Breast epithelium (tissue), 3 donors: ENCODE results near the gene EIF2A.

Experiments used
- POLR2A ChIP-seq: fragments of 450-650 bp; IDR thresholded peaks from one replicate; pipeline ENCODE4 v1.6.1; 2016; ENCODE audit warnings: antibody characterized with exemption, mild to moderate bottlenecking, moderate library complexity
- TF ChIP-seq, protein P1 (sequence below), 3 donors: fragments of 450-650 bp; IDR thresholded peaks; one replicate each; pipeline ENCODE4 v1.5.1; 2016 to 2017; ENCODE audit warnings: antibody characterized with exemption in 3 of 3, mild to moderate bottlenecking in 3 of 3, moderate library complexity in 3 of 3

DNA sequence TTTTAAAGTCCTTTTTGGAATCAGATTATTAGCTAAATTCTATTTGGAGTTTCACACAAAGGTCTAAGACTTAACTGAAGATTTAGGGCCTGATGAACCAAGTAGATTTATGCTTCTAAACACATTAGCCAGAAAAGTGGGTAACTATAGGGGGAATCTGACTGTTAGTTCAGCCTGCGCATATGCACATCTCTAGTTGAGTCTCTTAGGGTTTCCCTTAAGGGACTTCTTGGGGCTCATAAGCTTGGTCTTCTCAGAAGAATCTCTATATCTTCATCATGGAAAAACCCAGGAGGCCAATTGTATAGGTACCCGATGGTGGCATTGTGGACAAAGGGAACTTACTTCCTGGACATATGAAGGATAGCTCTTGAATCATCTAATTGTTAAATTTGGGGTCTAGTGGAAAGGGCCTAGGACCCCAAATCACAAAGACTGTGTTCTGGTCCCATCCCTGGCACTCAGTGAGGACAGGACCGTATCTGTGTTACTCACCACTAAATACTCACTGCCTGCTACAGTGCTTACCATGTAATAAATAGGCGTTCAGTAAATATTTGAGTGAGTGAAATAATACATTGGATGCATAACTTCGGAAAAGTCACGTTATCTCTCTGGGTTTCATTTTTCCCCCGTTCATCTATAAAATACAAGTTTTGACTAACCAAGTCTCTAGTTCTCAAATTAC is 73.6 kb downstream of the EIF2A start:
- TF ChIP-seq, protein P1, sequence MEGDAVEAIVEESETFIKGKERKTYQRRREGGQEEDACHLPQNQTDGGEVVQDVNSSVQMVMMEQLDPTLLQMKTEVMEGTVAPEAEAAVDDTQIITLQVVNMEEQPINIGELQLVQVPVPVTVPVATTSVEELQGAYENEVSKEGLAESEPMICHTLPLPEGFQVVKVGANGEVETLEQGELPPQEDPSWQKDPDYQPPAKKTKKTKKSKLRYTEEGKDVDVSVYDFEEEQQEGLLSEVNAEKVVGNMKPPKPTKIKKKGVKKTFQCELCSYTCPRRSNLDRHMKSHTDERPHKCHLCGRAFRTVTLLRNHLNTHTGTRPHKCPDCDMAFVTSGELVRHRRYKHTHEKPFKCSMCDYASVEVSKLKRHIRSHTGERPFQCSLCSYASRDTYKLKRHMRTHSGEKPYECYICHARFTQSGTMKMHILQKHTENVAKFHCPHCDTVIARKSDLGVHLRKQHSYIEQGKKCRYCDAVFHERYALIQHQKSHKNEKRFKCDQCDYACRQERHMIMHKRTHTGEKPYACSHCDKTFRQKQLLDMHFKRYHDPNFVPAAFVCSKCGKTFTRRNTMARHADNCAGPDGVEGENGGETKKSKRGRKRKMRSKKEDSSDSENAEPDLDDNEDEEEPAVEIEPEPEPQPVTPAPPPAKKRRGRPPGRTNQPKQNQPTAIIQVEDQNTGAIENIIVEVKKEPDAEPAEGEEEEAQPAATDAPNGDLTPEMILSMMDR (IDR thresholded peaks at IDR 0.05), result no peak
- TF ChIP-seq POLR2A, result no peak
